Cardiac septum (tissue), 1 donor: Measurements from ENCODE around the gene CHTOP. TPM values are rescaled to one million over a fixed set of nuclear protein-coding genes. Genes with fewer than 3 reads are reported as not detected.
"Not testable (repeated sequence)": the region's sequence is repeated elsewhere in the genome, so short reads cannot be mapped to it uniquely, and the experiment has no call there.

ENCODE experiments used
- DNase-seq: peaks from one replicate; pipeline ENCODE4 v3.0.0-alpha.2; 2020; ENCODE audit warnings: low spot score
- intact Hi-C: fragments of 100-400 bp; cut with DNase I; formaldehyde crosslinking; loops from one replicate; pipeline ENCODE4 v1.14.0; 2022
- total RNA-seq: library from RNA; stranded (reverse); fragmentation: NEBNext Ultra II Directional; extraction: Animal tissue kit (Norgen Biotek cat#: 25700); gene quantifications from one replicate; pipeline ENCODE4 v1.2.1, GENCODE V29; 2021
- donor health status: DM: no; HTN: no; CAD: no.

CHTOP gene
- total RNA-seq, 1 donor from 2014 or later = 90.4 TPM

GRCh38 chr1:153629343-153629665, 4.6 kb upstream of the CHTOP start:
- intact Hi-C loops = loop anchor here (5.0 kb wide), 1 partner anchor 43 kb away; the partner anchor contains the start of gene ILF2

GRCh38 chr1:153629971-153630370, 3.9 kb upstream of the CHTOP start:
- DNase-seq = peak; percentile 90
- intact Hi-C loops = loop anchor here (5.0 kb wide), 2 partner anchors 42 to 123 kb away; partner anchors contain the start of gene ILF2

More at GRCh38 chr1:153629343-153629665, 4.6 kb upstream of the CHTOP start:
- peak; percentile 60 for DNase-seq

- intact Hi-C loops = loop anchor here (5.0 kb wide), 1 partner anchor 123 kb away; no protein-coding TSS in a partner anchor
- DNase-seq = peak; percentile 33
These were observed 3.5 kb upstream of the CHTOP start for GRCh38 chr1:153630384-153630783.

GRCh38 chr1:153631047-153632022, 2.5 kb upstream of the CHTOP start:
- DNase-seq = peak; percentile 63
- intact Hi-C loops = loop anchor here (5.0 kb wide), 1 partner anchor 124 kb away; no protein-coding TSS in a partner anchor

GRCh38 chr1:153633161-153633753, 609 bp upstream of the CHTOP start:
- DNase-seq = peak; percentile 26
- intact Hi-C loops = loop anchor here (5.0 kb wide), 1 partner anchor 126 kb away; no protein-coding TSS in a partner anchor

- DNase-seq = no peak
- intact Hi-C loops = loop anchor here (2.0 to 5.0 kb wide), 2 partner anchors 23 to 91 kb away; partner anchors contain the start of genes INTS3 and SNAPIN
These were observed 2.0 kb downstream of the CHTOP start for GRCh38 chr1:153635872-153636271.

- intact Hi-C loops = loop anchor here (5.0 kb wide), 1 partner anchor 91 kb away; the partner anchor contains the start of gene INTS3
- no peak for DNase-seq
These were observed 2.4 kb downstream of the CHTOP start for GRCh38 chr1:153636312-153636711.

GRCh38 chr1:153638261-153638660, 4.4 kb downstream of the CHTOP start:
- DNase-seq = no peak
- intact Hi-C loops = loop anchor here (5.0 kb wide), 1 partner anchor 89 kb away; the partner anchor contains the start of gene INTS3

GRCh38 chr1:153639280-153639679, 5.4 kb downstream of the CHTOP start:
- intact Hi-C loops = loop anchor here (5.0 kb wide), 1 partner anchor 88 kb away; the partner anchor contains the start of gene INTS3
- DNase-seq = no peak

GRCh38 chr1:153640213-153640612, 6.3 kb downstream of the CHTOP start:
- DNase-seq, intact Hi-C loops: not testable (repeated sequence)

GRCh38 chr1:153640861-153641260, 7.0 kb downstream of the CHTOP start:
- no peak for DNase-seq
- intact Hi-C loops = no loop called here

- intact Hi-C loops = no loop called here
- DNase-seq = no peak
These were observed 8.3 kb downstream of the CHTOP start for GRCh38 chr1:153642161-153642560.

- intact Hi-C loops = no loop called here
These were observed 9.2 kb downstream of the CHTOP start for GRCh38 chr1:153643100-153643499.

GRCh38 chr1:153643816-153644215, 9.9 kb downstream of the CHTOP start:
- intact Hi-C loops = no loop called here
- DNase-seq = no peak

More at GRCh38 chr1:153643100-153643499, 9.2 kb downstream of the CHTOP start:
- DNase-seq = no peak

GRCh38 chr1:153646672-153647345, 12.9 kb downstream of the CHTOP start:
- intact Hi-C loops = no loop called here
- no peak for DNase-seq

- intact Hi-C loops = no loop called here
- no peak for DNase-seq
These were observed 13.5 kb downstream of the CHTOP start for GRCh38 chr1:153647346-153647714.

GRCh38 chr1:153648000-153648643, 14.3 kb downstream of the CHTOP start:
- no peak for DNase-seq
- intact Hi-C loops = no loop called here

- intact Hi-C loops = no loop called here
- DNase-seq = peak; percentile 71
These were observed 15.4 kb downstream of the CHTOP start for GRCh38 chr1:153649137-153649862.

- intact Hi-C loops = no loop called here
- DNase-seq = peak; percentile 76
These were observed 16.0 kb downstream of the CHTOP start for GRCh38 chr1:153649863-153650235.
